ENCODE data around the gene DEFB112.

GRCh38 chr6:50071921-50072320 is 22.2 kb upstream of the DEFB112 start:
- TF ChIP-seq EZH2 (IDR thresholded peaks at IDR 0.05; ENCODE audit: borderline replicate concordance, low read length), result no peak
- TF ChIP-seq CTCF (conservative IDR thresholded peaks at IDR 0.05 in 1 of 2, IDR thresholded peaks at IDR 0.05 in 1 of 2; ENCODE audit: extremely low read depth in 1 of 2, insufficient read depth in 1 of 2, low read depth in 1 of 2, low read length in 2 of 2), result no peak

Measured in mammary epithelial cell (primary cell).